SK-N-SH (cell line): ENCODE data around the gene MAOA.

Experiments
- CTCF ChIP-seq: fragments of 200-600 bp; sonication (generic); IDR thresholded peaks from 2 replicates; pipeline ENCODE4 v1.6.1; 2017; ENCODE audit warnings: antibody characterized with exemption, mild to moderate bottlenecking, moderate library complexity
- IRF3 ChIP-seq: fragments of 150-350 bp; IDR thresholded peaks from 2 replicates; pipeline ENCODE4 v1.6.1; 2016; ENCODE audit warnings: mild to moderate bottlenecking, low read depth, low read length
- POLR2AphosphoS5 ChIP-seq: IDR thresholded peaks from 2 replicates; pipeline ENCODE4 v1.6.1; 2012; ENCODE audit warnings: low read depth, low read length
- RAD21 ChIP-seq: IDR thresholded peaks from 2 replicates; pipeline ENCODE4 v1.6.1; 2012; ENCODE audit warnings: mild to moderate bottlenecking, low read length

GRCh38 chrX:43685221-43685620, 29.1 kb downstream of the MAOA start:
- TF ChIP-seq IRF3 (no peak), CTCF (no peak), POLR2AphosphoS5 (no peak), RAD21 (no peak)
